NT2/D1 (cell line): ENCODE data around the gene CTNNA2.

Experiments used
- SUZ12 ChIP-seq: IDR thresholded peaks from 2 replicates; pipeline ENCODE4 v1.6.1; 2011; ENCODE audit not compliant: insufficient read length, insufficient read depth; ENCODE audit errors: extremely low read depth
- ZNF274 ChIP-seq: IDR thresholded peaks from 2 replicates; pipeline ENCODE4 v1.6.1; 2011; ENCODE audit warnings: mild to moderate bottlenecking, low read depth, low read length

DNA sequence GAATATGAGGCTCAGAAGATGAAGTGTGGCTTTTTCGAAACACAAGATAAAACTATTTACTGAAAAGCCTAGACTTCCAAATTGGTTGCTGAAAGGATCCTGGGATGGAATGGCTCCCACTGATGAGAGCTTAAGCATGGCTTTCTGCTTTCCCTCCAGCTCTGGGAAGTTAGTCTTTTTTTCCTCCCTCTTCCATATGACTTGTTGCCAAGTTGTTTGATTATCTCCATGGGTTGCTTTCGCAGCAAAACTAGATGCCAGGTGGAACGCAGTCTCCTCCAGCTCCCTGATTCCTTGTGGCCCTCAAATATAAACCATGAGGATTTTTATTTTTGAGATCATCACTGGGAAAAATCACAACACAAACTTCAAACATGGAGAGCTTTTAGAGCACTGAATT lies 515.2 kb downstream of the CTNNA2 start:
- TF ChIP-seq ZNF274: no peak
- TF ChIP-seq SUZ12: no peak
